SW 1271 (cell line): ENCODE results near the gene ADAMTSL3.

Experiments used
- DNase-seq, 2 experiments: peaks; one replicate each; lab custom pipeline; 2025; lab: John Stamatoyannopoulos, UW

Gene ADAMTSL3

GRCh38 chr15:83886321-83886720, 232.4 kb downstream of the ADAMTSL3 start:
- no peak for DNase-seq

DNA sequence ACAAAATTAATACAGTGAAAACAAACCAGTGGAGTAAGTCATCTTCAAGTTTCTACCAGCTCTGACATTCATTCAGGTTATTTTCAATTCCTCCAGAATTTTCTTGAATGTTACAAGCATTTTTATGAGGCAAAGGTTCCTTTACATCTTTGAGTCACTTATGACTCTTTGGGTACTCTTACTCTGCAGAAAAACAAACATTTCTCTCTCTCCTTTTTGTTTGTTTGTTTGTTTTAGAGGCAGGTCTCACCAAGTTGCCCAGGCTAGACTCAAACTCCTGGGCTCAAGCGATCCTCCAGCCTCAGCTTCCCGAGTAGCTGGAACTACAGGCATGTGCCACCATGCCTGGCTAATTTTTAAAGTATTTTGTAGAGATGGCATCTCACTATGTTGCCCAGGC, 233.5 kb downstream of the ADAMTSL3 start:
- no peak for DNase-seq

DNA sequence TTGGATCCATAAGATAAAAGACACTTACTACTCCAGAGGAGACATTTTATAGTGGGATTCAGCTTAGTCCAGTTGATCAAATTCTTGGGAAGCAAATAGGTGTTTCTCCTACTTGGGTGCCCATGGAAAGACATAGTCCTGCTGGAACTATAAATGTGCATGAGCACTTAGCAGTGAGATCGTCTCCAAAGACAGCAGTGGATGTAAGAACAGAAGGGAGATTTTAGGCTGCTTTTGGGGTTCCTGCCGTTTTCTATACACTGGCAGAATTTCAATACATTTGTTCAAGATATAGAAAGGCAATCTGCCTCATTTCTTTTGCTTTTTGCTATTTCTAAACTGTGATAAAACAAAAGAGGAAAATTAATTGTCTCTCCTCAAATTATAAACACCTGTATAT, 234.0 kb downstream of the ADAMTSL3 start:
- DNase-seq = no peak

DNA sequence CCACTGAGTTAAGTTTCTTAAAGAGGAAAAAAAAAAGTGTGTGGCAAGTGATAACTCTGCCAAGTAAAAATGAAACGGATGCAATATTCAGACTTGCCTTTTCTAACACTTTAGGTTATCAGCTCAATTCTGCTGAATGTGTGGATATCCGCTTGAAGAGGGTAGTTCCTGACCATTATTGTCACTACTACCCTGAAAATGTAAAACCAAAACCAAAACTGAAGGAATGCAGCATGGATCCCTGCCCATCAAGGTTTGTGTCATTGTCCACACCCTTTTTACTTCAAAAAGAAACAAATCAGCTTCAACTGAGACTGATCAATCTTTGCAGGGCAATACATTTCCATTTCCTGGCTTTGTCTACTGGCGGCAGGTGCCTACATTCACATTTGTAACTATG, 236.1 kb downstream of the ADAMTSL3 start:
- no peak for DNase-seq

GRCh38 chr15:83890587-83890986, 236.7 kb downstream of the ADAMTSL3 start:
- no peak for DNase-seq

- DNase-seq = no peak
Measured at GRCh38 chr15:83892498-83892897, 238.6 kb downstream of the ADAMTSL3 start.

GRCh38 chr15:83893308-83893707, 239.4 kb downstream of the ADAMTSL3 start:
- DNase-seq = no peak

GRCh38 chr15:83897037-83897436, 243.1 kb downstream of the ADAMTSL3 start:
- DNase-seq = no peak

DNA sequence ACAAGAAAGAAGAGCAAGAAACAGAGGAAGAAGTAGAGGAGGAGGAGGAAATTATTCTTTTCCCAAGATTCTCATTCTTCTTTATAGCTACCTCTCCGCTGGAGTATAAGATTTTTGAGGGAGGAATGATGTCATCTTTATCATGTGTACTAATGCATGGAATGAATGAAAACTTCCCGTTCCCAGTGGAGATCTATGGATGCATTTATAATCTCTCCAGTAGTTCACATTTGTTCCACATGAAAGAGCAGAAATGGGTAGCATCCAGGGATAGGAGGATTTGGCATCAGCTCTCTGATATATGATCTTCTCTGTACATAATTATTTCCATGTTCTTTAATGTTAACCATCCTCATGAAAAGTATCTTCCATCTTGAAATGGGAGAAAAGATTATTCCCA, 244.4 kb downstream of the ADAMTSL3 start:
- no peak for DNase-seq

DNA sequence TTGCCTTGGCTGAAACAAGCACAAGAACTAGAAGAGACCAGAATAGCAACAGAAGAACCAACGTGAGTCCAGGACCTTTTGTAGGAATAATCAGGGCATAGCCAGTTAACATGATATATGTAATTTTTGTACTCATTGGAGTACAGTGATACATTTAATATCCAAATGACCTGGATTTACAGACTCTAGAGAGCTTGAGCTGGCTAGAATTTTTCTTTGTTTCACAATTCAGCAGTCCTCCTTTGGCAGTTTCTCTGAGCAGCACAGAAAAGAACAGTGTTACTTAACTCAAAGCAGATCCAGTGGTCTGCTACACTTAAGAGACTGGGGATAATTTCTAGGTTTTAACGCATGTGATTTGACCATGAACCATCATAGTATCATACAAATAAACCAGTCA, 245.7 kb downstream of the ADAMTSL3 start:
- no peak for DNase-seq

- no peak for DNase-seq
Measured at GRCh38 chr15:83904107-83905040, 250.5 kb downstream of the ADAMTSL3 start.

GRCh38 chr15:83905556-83906273, 251.8 kb downstream of the ADAMTSL3 start:
- DNase-seq = no peak

- DNase-seq = no peak
Measured at GRCh38 chr15:83911345-83911744, 257.4 kb downstream of the ADAMTSL3 start.

DNA sequence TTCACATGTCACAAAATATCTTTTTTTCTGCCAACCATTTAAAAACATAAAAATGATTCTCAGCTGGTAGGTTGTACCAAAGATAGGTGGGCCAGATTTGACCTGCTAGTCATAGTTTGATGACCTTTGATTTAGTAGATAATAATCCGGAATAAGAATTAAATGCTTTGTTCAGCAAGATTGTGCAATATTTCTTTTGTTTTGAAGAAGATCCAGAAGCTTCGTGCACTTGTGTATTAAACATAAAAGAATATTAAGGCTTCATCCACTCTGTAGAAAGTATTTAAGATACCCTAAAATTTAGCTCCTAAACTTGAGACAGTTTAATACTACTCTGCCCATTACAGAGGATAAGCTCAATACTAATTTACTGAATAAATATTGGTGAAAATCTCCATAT, 258.4 kb downstream of the ADAMTSL3 start:
- DNase-seq = no peak

DNA sequence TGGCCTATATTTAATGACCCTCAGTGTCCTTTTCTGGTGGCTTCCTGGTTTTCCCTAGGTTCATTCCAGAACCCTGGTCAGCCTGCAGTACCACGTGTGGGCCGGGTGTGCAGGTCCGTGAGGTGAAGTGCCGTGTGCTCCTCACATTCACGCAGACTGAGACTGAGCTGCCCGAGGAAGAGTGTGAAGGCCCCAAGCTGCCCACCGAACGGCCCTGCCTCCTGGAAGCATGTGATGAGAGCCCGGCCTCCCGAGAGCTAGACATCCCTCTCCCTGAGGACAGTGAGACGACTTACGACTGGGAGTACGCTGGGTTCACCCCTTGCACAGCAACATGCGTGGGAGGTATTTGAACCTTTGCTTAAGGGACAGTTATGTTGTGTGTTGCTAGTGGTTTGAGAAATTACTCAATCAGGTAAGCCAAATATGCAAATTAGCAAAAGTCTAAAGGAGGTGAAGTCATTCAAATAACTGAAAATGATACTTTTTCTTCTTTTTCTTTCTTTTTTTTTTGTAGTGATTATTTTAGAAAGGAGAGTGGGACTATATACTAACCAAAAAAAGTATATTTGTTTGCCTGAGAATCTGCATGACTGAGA, 259.2 kb downstream of the ADAMTSL3 start:
- DNase-seq = no peak

GRCh38 chr15:83914906-83915305, 261.0 kb downstream of the ADAMTSL3 start:
- DNase-seq = no peak

GRCh38 chr15:83917432-83917831, 263.5 kb downstream of the ADAMTSL3 start:
- no peak for DNase-seq

- no peak for DNase-seq
Measured at GRCh38 chr15:83918011-83918410, 264.1 kb downstream of the ADAMTSL3 start.

DNA sequence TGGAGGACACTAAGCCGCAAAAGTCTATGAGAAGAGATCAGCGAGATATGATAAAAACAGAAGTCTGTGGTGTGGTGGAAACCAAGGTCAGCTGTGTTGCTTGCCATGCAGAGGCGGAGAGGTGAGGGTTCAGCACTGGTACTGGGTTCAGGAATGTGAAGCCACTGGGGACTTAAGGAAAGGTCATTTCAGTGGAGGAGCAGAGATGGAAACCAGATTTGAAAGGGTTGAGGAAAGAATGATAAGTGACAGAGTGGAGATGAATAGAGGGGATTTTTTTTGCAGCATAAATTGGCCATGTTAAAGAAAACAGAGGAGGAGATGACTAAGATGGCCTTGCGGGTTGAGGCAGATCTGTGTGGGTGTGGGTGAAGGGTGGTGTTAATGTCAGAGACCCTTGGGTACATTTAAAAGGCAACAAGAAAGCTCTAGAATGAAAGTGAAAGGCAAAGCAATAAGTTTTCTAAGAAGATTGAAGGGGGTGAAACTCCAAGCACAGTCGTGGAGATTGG, 265.5 kb downstream of the ADAMTSL3 start:
- DNase-seq = no peak

GRCh38 chr15:83919978-83920510, 266.1 kb downstream of the ADAMTSL3 start:
- DNase-seq = no peak

GRCh38 chr15:83922649-83923294, 268.8 kb downstream of the ADAMTSL3 start:
- no peak for DNase-seq

GRCh38 chr15:83926116-83926515, 272.2 kb downstream of the ADAMTSL3 start:
- no peak for DNase-seq
